IPS-18c (cell line): ENCODE results near the gene ANKIB1.
"Not testable (repeated sequence)": the region's sequence is repeated elsewhere in the genome, so short reads cannot be mapped to it uniquely, and the experiment has no call there.

Experiments
- H3K4me3 ChIP-seq: 2 replicates; pipeline ENCODE4 v1.7.0; 2013; ENCODE audit warnings: low read depth, mild to moderate bottlenecking, low read length, moderate library complexity; ENCODE audit not compliant: insufficient read depth
- H3K9me3 ChIP-seq: one replicate; pipeline ENCODE4 v1.6.1; 2013; ENCODE audit warnings: mild to moderate bottlenecking, low read length, moderate library complexity; ENCODE audit not compliant: control insufficient read depth, insufficient read depth

Gene ANKIB1

GRCh38 chr7:92413550-92413949 is 167.8 kb downstream of the ANKIB1 start:
- Histone ChIP-seq H3K4me3 (no peak overlapping the region), H3K9me3 (no peaks in the 10 kb centered on the region)

GRCh38 chr7:92415225-92415624 is 169.5 kb downstream of the ANKIB1 start:
- no peaks in the 10 kb centered on the region for H3K9me3 ChIP-seq
- no peak overlapping the region for H3K4me3 ChIP-seq

DNA sequence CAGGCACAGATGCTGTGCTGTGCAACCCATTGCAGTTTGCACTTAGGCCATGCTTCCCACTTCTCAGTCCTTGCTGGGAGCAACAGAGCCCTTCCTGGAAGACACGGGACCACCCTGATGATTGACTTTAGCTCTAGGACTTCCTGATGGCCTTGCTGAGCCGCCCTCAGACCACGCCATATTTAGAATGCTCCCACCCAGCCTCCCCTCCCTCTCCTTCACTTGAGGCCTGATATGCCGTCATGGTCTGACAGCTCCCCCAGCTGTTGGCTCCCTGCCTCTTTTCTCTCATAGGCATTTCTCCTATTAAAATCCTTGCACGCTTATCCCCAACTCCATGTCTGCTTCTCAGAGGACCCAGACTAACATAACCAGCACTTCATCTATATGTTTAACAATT is 172.1 kb downstream of the ANKIB1 start:
- no peaks in the 10 kb centered on the region for H3K9me3 ChIP-seq
- H3K4me3 ChIP-seq, result 0 out of 2 replicates have a peak overlapping the region, but pooled peaks have one; percentile 4

- H3K4me3 ChIP-seq, result no peak overlapping the region
- no peaks in the 10 kb centered on the region for H3K9me3 ChIP-seq
Observed at GRCh38 chr7:92421676-92422435, 176.1 kb downstream of the ANKIB1 start.

GRCh38 chr7:92422926-92423325 is 177.2 kb downstream of the ANKIB1 start:
- Histone ChIP-seq H3K4me3 (no peak overlapping the region), H3K9me3 (no peaks in the 10 kb centered on the region)

GRCh38 chr7:92423710-92424131 is 177.9 kb downstream of the ANKIB1 start:
- Histone ChIP-seq H3K4me3 (no peak overlapping the region), H3K9me3 (no peaks in the 10 kb centered on the region)

DNA sequence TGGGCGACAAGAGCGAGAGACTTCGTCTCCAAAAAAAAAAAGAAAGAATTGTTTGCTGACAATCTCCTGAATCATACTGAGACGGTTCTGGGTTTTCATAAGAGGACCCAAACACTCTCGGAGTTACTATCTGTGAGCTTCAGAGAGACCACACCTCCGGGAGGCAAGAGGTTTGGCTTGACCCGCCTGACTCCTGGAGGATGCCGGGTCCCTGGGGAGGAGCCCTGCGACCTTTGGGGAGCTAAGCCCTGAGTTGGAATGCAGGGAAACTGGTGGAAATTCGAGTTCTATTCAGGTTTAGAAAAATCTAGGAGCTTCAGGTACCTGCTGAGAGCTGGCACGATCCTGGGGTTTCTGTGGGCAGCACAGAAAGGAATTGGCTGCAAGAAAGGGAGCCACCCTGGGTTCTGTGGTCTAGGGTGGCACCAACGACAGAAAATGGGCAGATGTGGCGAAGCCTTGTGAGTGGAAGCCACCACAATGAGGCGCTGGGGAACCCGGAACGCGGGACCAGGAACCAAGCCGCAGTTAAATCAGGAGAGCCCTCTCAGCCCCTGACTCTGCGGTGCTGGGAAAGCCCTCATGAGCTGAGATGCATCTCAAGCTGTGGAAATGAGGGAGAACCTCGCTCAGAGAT is 179.7 kb downstream of the ANKIB1 start:
- no peak overlapping the region; the same call in 1 of the 2 replicates for H3K4me3 ChIP-seq
- H3K9me3 ChIP-seq, result no peaks in the 10 kb centered on the region

- no peak overlapping the region for H3K4me3 ChIP-seq
Observed at GRCh38 chr7:92427193-92427592, 181.4 kb downstream of the ANKIB1 start.

GRCh38 chr7:92432299-92432946 is 186.6 kb downstream of the ANKIB1 start:
- no peak overlapping the region for H3K4me3 ChIP-seq
- H3K9me3 ChIP-seq, result no peaks in the 10 kb centered on the region

More at GRCh38 chr7:92427193-92427592, 181.4 kb downstream of the ANKIB1 start:
- H3K9me3 ChIP-seq, result no peaks in the 10 kb centered on the region

DNA sequence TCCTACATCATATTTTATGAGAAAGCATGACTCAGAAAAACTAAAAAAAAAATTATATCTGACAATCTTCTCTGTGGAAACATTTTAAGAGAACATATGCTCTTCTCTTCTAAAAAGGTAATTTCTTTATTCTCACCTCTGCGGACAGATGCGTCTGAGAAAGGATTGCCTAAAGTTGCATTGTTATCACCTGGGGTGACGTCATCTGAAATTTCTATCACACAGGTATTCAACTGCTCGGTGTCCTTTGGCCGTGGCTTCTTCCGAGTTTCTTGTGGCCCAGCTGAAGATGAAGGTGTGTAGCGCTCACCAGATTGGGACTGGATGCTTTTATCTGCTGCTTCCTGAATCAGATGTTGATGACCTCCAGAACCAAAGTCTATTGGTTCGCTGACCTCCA is 187.2 kb downstream of the ANKIB1 start:
- no peaks in the 10 kb centered on the region for H3K9me3 ChIP-seq
- H3K4me3 ChIP-seq, result no peak overlapping the region

DNA sequence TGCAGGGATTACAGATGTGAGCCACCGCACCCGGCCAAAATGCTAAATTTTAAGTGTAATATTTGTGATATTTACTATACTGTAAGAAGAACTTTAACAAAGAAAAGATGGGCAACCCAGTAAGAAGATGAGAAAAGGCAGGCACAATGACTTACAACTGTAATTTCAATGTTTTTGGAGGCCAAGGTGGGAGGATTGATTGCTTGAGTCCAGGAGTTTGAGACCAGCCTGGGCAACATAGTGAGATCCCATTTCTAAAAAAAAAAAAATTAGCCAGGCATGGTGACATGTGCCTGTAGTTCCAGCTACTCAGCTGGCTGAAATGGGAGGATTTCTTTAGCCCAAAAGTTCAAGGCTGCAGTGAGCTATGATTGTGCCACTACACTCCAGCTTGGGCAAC is 189.8 kb downstream of the ANKIB1 start:
- no peak overlapping the region for H3K4me3 ChIP-seq
- H3K9me3 ChIP-seq, result no peaks in the 10 kb centered on the region

GRCh38 chr7:92436612-92437445 is 191.1 kb downstream of the ANKIB1 start:
- Histone ChIP-seq H3K9me3 (no peaks in the 10 kb centered on the region), H3K4me3 (no peak overlapping the region)

DNA sequence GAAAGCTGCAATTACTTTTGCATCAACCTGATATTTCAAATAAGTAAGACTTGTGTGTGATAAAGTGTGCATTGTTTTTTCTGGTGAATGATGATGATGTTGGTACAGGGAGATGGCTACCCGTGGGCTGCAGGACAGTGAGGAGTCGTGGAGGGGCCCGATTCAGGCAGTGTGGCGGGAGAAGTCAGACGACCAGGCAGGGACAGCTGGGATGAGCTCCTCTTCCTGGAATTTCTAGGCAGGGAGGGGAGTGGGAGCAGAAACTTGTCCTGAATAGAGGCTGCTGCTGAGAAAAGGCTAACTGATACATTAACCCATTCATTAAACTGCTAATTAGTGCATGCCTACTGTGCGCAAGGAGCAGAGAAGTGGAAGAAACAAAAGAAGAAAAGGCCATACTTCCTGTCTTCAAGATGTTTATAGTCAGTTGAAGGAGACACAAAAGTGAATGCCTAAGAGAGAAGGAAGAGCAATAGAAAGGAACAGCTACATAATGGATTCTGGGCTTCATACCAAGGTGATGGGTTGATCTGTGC is 192.2 kb downstream of the ANKIB1 start:
- H3K9me3 ChIP-seq, result no peaks in the 10 kb centered on the region
- no peak overlapping the region for H3K4me3 ChIP-seq

- not testable (repeated sequence) for H3K4me3 ChIP-seq, H3K9me3 ChIP-seq
Observed at GRCh38 chr7:92442720-92443119, 196.9 kb downstream of the ANKIB1 start.

DNA sequence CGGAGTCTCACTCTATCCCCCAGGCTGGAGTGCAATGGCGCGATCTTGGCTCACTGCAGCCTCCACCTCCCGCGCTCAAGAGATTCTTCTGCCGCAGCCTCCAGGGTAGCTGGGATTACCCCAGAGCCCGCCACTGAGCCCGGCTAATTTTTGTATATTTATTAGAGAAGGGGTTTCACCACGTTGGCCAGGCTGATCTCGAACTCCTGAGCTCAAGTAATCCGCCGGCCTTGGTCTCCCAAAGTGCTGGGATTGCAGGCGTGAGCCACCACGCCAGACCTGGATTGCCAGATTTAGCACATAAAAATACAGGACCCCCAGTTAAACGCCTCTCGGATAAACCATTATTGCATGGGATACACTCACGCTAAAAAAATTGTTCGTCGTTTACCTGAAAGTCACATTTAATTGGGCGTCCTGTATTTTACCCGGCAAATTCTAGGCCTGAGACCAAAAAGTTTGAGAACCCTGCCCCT is 201.1 kb downstream of the ANKIB1 start:
- Histone ChIP-seq H3K9me3 (no peaks in the 10 kb centered on the region), H3K4me3 (no peak overlapping the region)

- Histone ChIP-seq H3K4me3 (peak within 1 kb of the TSS; percentile 91), H3K9me3 (no peaks in the 10 kb centered on the region)
Observed at GRCh38 chr7:92447345-92448204, 201.8 kb downstream of the ANKIB1 start, which contains the start of gene GATAD1. Gene GATAD1, plus strand, starts transcription at chr7:92447482. Its CDS starts 248 bp downstream, at chr7:92447730.
